Panc1 (cell line): ENCODE data around the gene TSPAN4.
A peak's percentile ranks its signal among the peaks of the same experiment; 100 is the strongest.

Source experiments
- CTCF ChIP-seq: fragments of 450-650 bp; IDR thresholded peaks from 2 replicates; pipeline ENCODE4 v1.5.1; 2017; ENCODE audit warnings: mild to moderate bottlenecking
- POLR2AphosphoS5 ChIP-seq: IDR thresholded peaks from 2 replicates; pipeline ENCODE4 v1.6.1; 2012; ENCODE audit warnings: mild to moderate bottlenecking, low read depth, low read length, moderate library complexity
- REST ChIP-seq, 2 experiments: IDR thresholded peaks; 2 replicates each; pipeline ENCODE4 v1.6.1; 2011 to 2012; ENCODE audit warnings: low read depth in 2 of 2, control low read depth in 1 of 2, low read length in 1 of 2, mild to moderate bottlenecking in 1 of 2, moderate library complexity in 1 of 2; ENCODE audit not compliant: insufficient read depth in 1 of 2
- SIN3A ChIP-seq: IDR thresholded peaks from 2 replicates; pipeline ENCODE4 v1.6.1; 2012; ENCODE audit warnings: low read depth, mild to moderate bottlenecking, low read length, moderate library complexity, borderline replicate concordance; ENCODE audit not compliant: insufficient read depth
- TCF7L2 ChIP-seq: IDR thresholded peaks from 2 replicates; pipeline ENCODE4 v1.6.1; 2011; ENCODE audit warnings: mild to moderate bottlenecking, low read depth, low read length, inconsistent platforms

GRCh38 chr11:868394-868793 lies 25.7 kb downstream of the TSPAN4 start:
- TF ChIP-seq CTCF (no peak), POLR2AphosphoS5 (no peak), TCF7L2 (no peak), REST (IDR thresholded peaks at IDR 0.05; ENCODE audit: insufficient read depth in 1 of 2, low read depth in 2 of 2, low read length in 1 of 2) (0 out of 4 replicates have a peak, but pooled peaks of 1 of the 2 experiments have one; percentile 2), SIN3A (no peak; the same call in 1 of the 2 replicates)
